Activated B cell treated with CpG ODN at 0.5 μM for 24 hours (primary cell): ENCODE data around the gene C1QC. TPM values are rescaled to one million over a fixed set of nuclear protein-coding genes. Genes with fewer than 3 reads are reported as not detected.

Experiments used
- ATAC-seq: fragments of 200-7000 bp; cut with Tn5 transposase; one replicate; pipeline ENCODE4 v1.10.0; 2021; ENCODE audit warnings: low read depth, mild to moderate bottlenecking, moderate library complexity
- CTCF ChIA-PET: fragments of 350-600 bp; sonication (Branson Sonifier 250); formaldehyde crosslinking; loops from one replicate; lab custom pipeline; 2021; ENCODE audit warnings: antibody characterized with exemption; lab: Charles Lee
- POLR2A ChIA-PET: fragments of 350-600 bp; sonication (Branson Sonifier 250); formaldehyde crosslinking; loops from one replicate; lab custom pipeline; 2021; ENCODE audit warnings: antibody characterized with exemption; lab: Charles Lee
- DNase-seq: peaks from one replicate; pipeline ENCODE4 v3.0.0; 2022
- H3K27ac Mint-ChIP-seq: one replicate; pipeline ENCODE4 v1.8.0; 2020; ENCODE audit warnings: mixed read lengths
- H3K27me3 Mint-ChIP-seq: one replicate; pipeline ENCODE4 v1.8.0; 2021; ENCODE audit warnings: mixed read lengths
- H3K36me3 Mint-ChIP-seq: one replicate; pipeline ENCODE4 v1.8.0; 2021; ENCODE audit warnings: low read depth, mixed read lengths
- H3K4me1 Mint-ChIP-seq: one replicate; pipeline ENCODE4 v1.8.0; 2021; ENCODE audit warnings: mixed read lengths
- H3K4me3 Mint-ChIP-seq: one replicate; pipeline ENCODE4 v1.8.0; 2020; ENCODE audit warnings: mild to moderate bottlenecking, mixed read lengths
- H3K9me3 Mint-ChIP-seq: one replicate; pipeline ENCODE4 v1.8.0; 2020; ENCODE audit warnings: mixed read lengths
- CTCF ChIP-seq: fragments of 200-600 bp; IDR thresholded peaks from one replicate; pipeline ENCODE4 v1.8.0; 2022; ENCODE audit warnings: antibody characterized with exemption, mild to moderate bottlenecking
- intact Hi-C: fragments of 100-400 bp; cut with micrococcal nuclease; formaldehyde crosslinking; loops from one replicate; pipeline ENCODE4 v1.15.1; 2024
- total RNA-seq: library from RNA; stranded (reverse); gene quantifications from 2 replicates; pipeline ENCODE4 v1.2.3, GENCODE V29; 2022

C1QC gene
- not detected in 2 replicates for total RNA-seq

GRCh38 chr1:22643381-22643780 is at the start of gene C1QC:
Gene C1QC (plus strand): TSS chr1:22643633. CDS start chr1:22644024, 391 bp downstream.
- POLR2A ChIA-PET: no interaction called here
- no peak for ATAC-seq
- CTCF ChIA-PET: no interaction called here
- DNase-seq: no peak
- Mint-ChIP-seq H3K9me3 (no peaks in the 10 kb centered on the region), H3K36me3 (no peaks in the 10 kb centered on the region), H3K4me3 (no peak within 1 kb of the TSS), H3K27me3 (peaks cover 14% of the 10 kb centered on the region), H3K27ac (no peak within 1 kb of the TSS), H3K4me1 (no peaks in the 10 kb centered on the region)
- no peak for TF ChIP-seq CTCF
- intact Hi-C loops: loop anchor here (5.0 kb wide), 1 partner anchor 551 kb away; no protein-coding TSS in a partner anchor

DNA sequence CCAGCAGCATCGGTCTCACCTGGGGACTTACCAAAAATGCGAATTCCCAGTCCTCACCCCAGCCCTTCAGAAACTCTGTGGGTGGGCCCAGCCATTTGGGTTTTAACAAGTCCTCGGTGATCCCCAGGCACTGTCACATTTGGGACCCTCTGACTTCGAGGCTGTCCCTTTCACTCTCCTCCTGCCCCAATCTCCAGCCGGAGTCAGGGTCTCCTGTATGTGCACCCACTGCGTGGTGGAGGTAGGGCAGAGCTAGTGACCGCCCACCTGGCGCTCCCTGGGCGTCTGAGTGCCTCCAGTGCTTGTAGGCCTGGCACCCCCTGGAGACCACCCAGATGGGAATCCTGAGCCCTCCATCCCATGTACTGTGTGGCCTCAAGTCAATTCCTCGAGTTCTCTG is 49.0 kb upstream of the C1QC start:
- no peak for ATAC-seq
- Mint-ChIP-seq H3K4me1 (no peaks in the 10 kb centered on the region), H3K4me3 (no peak overlapping the region), H3K27me3 (peaks cover 27% of the 10 kb centered on the region), H3K27ac (no peak overlapping the region), H3K36me3 (no peaks in the 10 kb centered on the region), H3K9me3 (no peaks in the 10 kb centered on the region)
- TF ChIP-seq CTCF: no peak
- no peak for DNase-seq
- intact Hi-C loops: no loop called here
- ChIA-PET POLR2A (interaction anchor here (0.6 kb wide), 1 partner anchor 1528 kb away, joined by 4 read pairs; no protein-coding TSS in a partner anchor), CTCF (no interaction called here)

DNA sequence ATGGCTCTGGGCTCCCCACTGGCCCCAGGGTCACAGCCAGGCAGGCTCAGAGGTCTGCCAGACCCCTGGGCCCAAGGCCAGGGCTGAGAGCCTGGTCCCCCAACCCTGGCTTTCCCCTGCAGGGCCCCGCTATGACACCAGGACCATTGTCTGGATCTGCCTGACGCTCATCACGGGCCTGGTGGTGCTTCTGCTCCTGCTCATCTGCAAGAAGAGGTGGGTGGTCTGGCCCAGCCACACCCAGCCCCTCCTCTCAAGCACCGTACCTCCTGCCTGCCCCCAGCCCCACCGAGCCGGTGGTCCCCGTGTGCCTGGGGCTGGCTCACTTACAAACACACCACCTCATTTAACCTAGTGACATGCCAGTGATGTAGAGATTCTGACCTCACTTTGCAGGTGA is 48.3 kb upstream of the C1QC start:
- DNase-seq (no peak), ATAC-seq (no peak)
- Mint-ChIP-seq H3K27ac (no peak overlapping the region), H3K9me3 (no peaks in the 10 kb centered on the region), H3K4me1 (no peaks in the 10 kb centered on the region), H3K4me3 (no peak overlapping the region), H3K27me3 (peaks cover 27% of the 10 kb centered on the region), H3K36me3 (no peaks in the 10 kb centered on the region)
- no peak for TF ChIP-seq CTCF
- ChIA-PET CTCF (no interaction called here), POLR2A (interaction anchor here (0.6 kb wide), 1 partner anchor 1527 kb away, joined by 4 read pairs; no protein-coding TSS in a partner anchor)
- intact Hi-C loops: no loop called here

- Mint-ChIP-seq H3K36me3 (no peaks in the 10 kb centered on the region), H3K27me3 (peaks cover 14% of the 10 kb centered on the region), H3K4me1 (no peaks in the 10 kb centered on the region), H3K27ac (no peak overlapping the region), H3K9me3 (no peaks in the 10 kb centered on the region), H3K4me3 (no peak overlapping the region)
- intact Hi-C loops: no loop called here
- CTCF ChIA-PET: no interaction called here
- DNase-seq: no peak
- POLR2A ChIA-PET: no interaction called here
- no peak for TF ChIP-seq CTCF
- ATAC-seq: no peak
Measured at GRCh38 chr1:22597301-22597965, 46.0 kb upstream of the C1QC start.

DNA sequence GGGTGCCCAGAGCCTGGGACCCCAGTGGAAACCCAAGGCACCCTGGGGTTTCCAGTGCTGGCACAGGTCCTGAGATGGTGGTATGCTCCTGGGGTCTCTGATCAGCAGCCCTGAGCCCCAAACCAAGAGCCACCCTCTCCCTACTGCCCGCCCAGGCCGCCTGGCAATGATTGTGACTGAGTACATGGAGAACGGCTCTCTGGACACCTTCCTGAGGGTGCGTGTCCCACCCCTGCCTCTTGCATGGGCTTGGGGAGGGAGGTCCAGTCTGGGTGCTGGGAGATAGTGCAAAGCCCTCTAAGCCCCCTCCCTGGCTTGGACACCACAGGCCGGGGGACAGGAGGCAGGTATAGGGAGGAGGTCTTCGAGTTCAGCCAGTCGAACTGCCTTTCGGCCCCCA is 45.4 kb upstream of the C1QC start:
- TF ChIP-seq CTCF: no peak
- Mint-ChIP-seq H3K9me3 (no peaks in the 10 kb centered on the region), H3K4me1 (no peaks in the 10 kb centered on the region), H3K4me3 (no peak overlapping the region), H3K27me3 (peaks cover 14% of the 10 kb centered on the region), H3K36me3 (no peaks in the 10 kb centered on the region), H3K27ac (no peak overlapping the region)
- intact Hi-C loops: no loop called here
- POLR2A ChIA-PET: no interaction called here
- ATAC-seq (no peak), DNase-seq (no peak)
- CTCF ChIA-PET: no interaction called here
